ENCODE data around the gene PRAMEF5. TPM values are rescaled to one million over a fixed set of nuclear protein-coding genes. Genes with fewer than 3 reads are reported as not detected.
"Not testable (repeated sequence)": the region's sequence is repeated elsewhere in the genome, so short reads cannot be mapped to it uniquely, and the experiment has no call there.

Gene PRAMEF5
- total RNA-seq, 1 experiment from 2014 or later = not detected

DNA sequence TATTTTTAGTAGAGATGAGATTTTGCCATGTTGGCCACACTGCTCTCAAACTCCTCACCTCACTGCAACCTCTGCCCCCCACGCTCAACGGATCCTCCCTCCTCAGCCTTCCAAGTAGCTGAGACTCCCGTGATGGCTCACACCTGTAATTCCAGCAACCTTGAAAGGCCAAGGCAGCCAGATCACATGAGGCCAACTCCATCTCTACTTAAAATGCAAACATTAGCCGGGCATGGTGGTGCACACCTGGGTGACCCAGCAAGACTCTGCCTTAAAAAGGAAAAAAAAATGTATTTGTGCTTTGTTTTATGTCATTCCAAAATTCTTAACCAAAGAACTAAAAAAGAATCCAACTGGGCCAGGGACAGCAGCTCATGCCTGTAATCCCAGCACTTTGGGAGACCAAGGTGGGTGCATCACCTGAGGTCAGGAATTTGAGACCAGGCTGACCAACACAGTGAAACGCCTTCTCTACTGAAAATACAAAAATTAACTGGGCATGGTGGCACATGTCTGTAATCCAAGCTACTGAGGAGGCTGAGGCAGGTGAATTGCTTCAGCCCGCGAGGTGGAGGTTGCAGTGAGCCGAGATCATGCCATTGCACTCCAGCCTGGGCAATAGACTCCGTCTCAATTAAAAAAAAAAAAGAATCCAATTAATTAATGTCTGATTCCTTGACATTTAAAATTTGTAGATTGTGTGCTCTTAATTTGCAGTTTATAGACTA is 10.3 kb upstream of the PRAMEF5 start:
- H3K4me1 ChIP-seq (ENCODE audit: insufficient read depth, low read length); H2AK5ac ChIP-seq (ENCODE audit: insufficient read length, low read length); H2AFZ ChIP-seq (ENCODE audit: low read length); H3T11ph ChIP-seq (ENCODE audit: low read length); DNase-seq; H3K56ac ChIP-seq (ENCODE audit: insufficient read length, low read depth, low read length); H3K27me3 Mint-ChIP-seq (ENCODE audit: low read depth); H3K27ac ChIP-seq (ENCODE audit: insufficient read length, low read depth, low read length); H4K91ac ChIP-seq (ENCODE audit: insufficient read length, low read depth, low read length); H3K79me1 ChIP-seq (ENCODE audit: insufficient read depth, low read depth, low read length, poor library complexity, severe bottlenecking); H3K4ac ChIP-seq (ENCODE audit: low read depth, low read length); H3K18ac ChIP-seq (ENCODE audit: insufficient read length, low read depth, low read length); H2BK12ac ChIP-seq (ENCODE audit: insufficient read length, low read depth, low read length); H3K14ac ChIP-seq (ENCODE audit: insufficient read depth, low read length); H2BK20ac ChIP-seq (ENCODE audit: low read depth, low read length, poor library complexity, severe bottlenecking); H4K20me1 ChIP-seq (ENCODE audit: control insufficient read depth, insufficient read depth, insufficient read length); H3K4me3 Mint-ChIP-seq; H3K79me2 ChIP-seq (ENCODE audit: insufficient read depth, low read length); H2BK120ac ChIP-seq (ENCODE audit: low read depth, low read length, poor library complexity, severe bottlenecking); H4K8ac ChIP-seq (replicated peaks; ENCODE audit: insufficient read length, low read depth, low read length); H3K23ac ChIP-seq (ENCODE audit: insufficient read length, low read depth, low read length); H3K4me2 ChIP-seq (ENCODE audit: insufficient read depth, insufficient read length, low read length); H2BK15ac ChIP-seq (ENCODE audit: low read depth, low read length); H3K27me3 ChIP-seq (ENCODE audit: insufficient read depth, low read length); H3K9ac ChIP-seq (ENCODE audit: extremely low read depth, insufficient read length, low read length); H3K4me1 Mint-ChIP-seq; H3K23me2 ChIP-seq (ENCODE audit: insufficient read length, low read depth, low read length, poor library complexity, severe bottlenecking); H4K5ac ChIP-seq (ENCODE audit: insufficient read length, low read depth, low read length); H3K27ac Mint-ChIP-seq; H2BK5ac ChIP-seq (ENCODE audit: insufficient read length, low read length): not testable (repeated sequence)
- no CpG with 5 or more reads among the region's 9 CpGs for WGBS (ENCODE audit: extremely low coverage, insufficient read length, low lambda C conversion rate)
- peaks cover 66% of the 10 kb centered on the region for H3K9me3 ChIP-seq (ENCODE audit: control insufficient read depth, low read depth, low read length)
- peaks cover 77 to 79% of the 10 kb centered on the region in 2 experiments for H3K9me3 Mint-ChIP-seq
- peaks cover 16 to 46% (median 20%) of the 10 kb centered on the region in 3 experiments for H3K36me3 Mint-ChIP-seq (ENCODE audit: insufficient read depth in 1 of 3, low read depth in 3 of 3)

GRCh38 chr1:13245841-13246553 is 8.0 kb upstream of the PRAMEF5 start:
- H4K5ac ChIP-seq (ENCODE audit: insufficient read length, low read depth, low read length); H3K79me2 ChIP-seq (ENCODE audit: insufficient read depth, low read length); H3K14ac ChIP-seq (ENCODE audit: insufficient read depth, low read length); H3K56ac ChIP-seq (ENCODE audit: insufficient read length, low read depth, low read length); H2BK12ac ChIP-seq (ENCODE audit: insufficient read length, low read depth, low read length); H3T11ph ChIP-seq (ENCODE audit: low read length); H4K8ac ChIP-seq (replicated peaks; ENCODE audit: insufficient read length, low read depth, low read length); H2BK15ac ChIP-seq (ENCODE audit: low read depth, low read length); H3K4me3 Mint-ChIP-seq; H2BK5ac ChIP-seq (ENCODE audit: insufficient read length, low read length); H3K23me2 ChIP-seq (ENCODE audit: insufficient read length, low read depth, low read length, poor library complexity, severe bottlenecking); H3K18ac ChIP-seq (ENCODE audit: insufficient read length, low read depth, low read length); H3K79me1 ChIP-seq (ENCODE audit: insufficient read depth, low read depth, low read length, poor library complexity, severe bottlenecking); H3K4ac ChIP-seq (ENCODE audit: low read depth, low read length); H2BK20ac ChIP-seq (ENCODE audit: low read depth, low read length, poor library complexity, severe bottlenecking); H3K9ac ChIP-seq (ENCODE audit: extremely low read depth, insufficient read length, low read length); H3K27ac ChIP-seq (ENCODE audit: insufficient read length, low read depth, low read length); H4K20me1 ChIP-seq (ENCODE audit: control insufficient read depth, insufficient read depth, insufficient read length); H3K27me3 ChIP-seq (ENCODE audit: insufficient read depth, low read length); H2AFZ ChIP-seq (ENCODE audit: low read length); H2AK5ac ChIP-seq (ENCODE audit: insufficient read length, low read length); H3K4me1 ChIP-seq (ENCODE audit: insufficient read depth, low read length); H2BK120ac ChIP-seq (ENCODE audit: low read depth, low read length, poor library complexity, severe bottlenecking); DNase-seq; H3K4me2 ChIP-seq (ENCODE audit: insufficient read depth, insufficient read length, low read length); H4K91ac ChIP-seq (ENCODE audit: insufficient read length, low read depth, low read length); H3K23ac ChIP-seq (ENCODE audit: insufficient read length, low read depth, low read length); H3K27me3 Mint-ChIP-seq (ENCODE audit: low read depth); H3K27ac Mint-ChIP-seq; H3K4me1 Mint-ChIP-seq: not testable (repeated sequence)
- Mint-ChIP-seq H3K36me3 (ENCODE audit: insufficient read depth in 1 of 3, low read depth in 3 of 3) (peaks cover 12 to 39% (median 20%) of the 10 kb centered on the region in 3 experiments), H3K9me3 (peaks cover 56 to 57% of the 10 kb centered on the region in 2 experiments)
- WGBS (ENCODE audit: extremely low coverage, insufficient read length, low lambda C conversion rate) = no CpG with 5 or more reads among the region's 5 CpGs
- peaks cover 59% of the 10 kb centered on the region for H3K9me3 ChIP-seq (ENCODE audit: control insufficient read depth, low read depth, low read length)
